Activated CD8-positive, alpha-beta memory T cell treated with anti-CD3 and anti-CD28 coated beads for 1 hour (primary cell): ENCODE data around the gene ARPC4.
"Not testable (repeated sequence)": the region's sequence is repeated elsewhere in the genome, so short reads cannot be mapped to it uniquely, and the experiment has no call there.

Source experiments
- DNase-seq, 2 donors: peaks; one replicate each; pipeline ENCODE4 v3.0.0-alpha.2; 2020; ENCODE audit warnings: low read depth in 1 of 2; ENCODE audit errors: extremely low read depth in 1 of 2

The ARPC4 gene

DNA sequence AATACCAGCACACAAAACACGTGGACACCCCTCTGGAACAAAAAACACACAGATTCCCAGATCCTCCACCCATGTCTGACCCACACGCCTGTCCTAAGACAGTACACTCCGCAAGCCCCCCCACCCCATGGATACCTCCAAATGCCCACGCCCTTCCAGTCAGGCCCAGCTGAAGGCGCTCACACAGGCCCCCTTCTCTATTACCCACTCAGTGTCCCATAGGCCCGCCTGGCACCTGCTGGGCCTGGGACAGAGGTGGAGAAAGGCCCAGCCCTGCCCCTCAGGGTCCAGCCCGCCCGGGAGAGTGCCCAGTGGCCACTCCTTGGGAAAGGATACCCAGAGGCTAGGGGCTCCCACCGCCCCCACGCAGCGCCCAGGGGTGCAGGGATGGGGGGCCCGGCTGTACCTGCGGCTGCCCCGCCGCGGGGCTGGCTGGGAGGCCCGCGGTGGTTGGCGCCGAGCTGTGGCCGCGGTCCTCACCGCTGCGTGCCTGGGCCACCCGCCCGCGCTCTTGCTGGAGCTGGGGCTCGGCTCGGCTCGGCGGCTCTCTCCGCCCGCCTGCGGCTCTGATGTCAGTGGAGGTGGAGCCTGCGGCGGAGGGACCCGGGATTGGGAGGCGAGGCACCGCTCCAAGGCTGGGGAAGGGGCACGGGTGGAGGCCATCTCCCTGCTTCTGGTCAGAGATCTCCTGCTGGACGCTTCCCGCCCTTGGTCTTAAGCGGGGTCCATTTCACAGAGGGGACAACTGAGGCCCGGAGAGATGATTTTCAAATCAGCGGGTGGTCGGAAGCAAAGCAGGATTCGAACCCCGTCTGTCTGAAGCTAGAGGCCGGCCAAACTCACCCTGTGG, 23.2 kb upstream of the ARPC4 start, which contains the start of gene CAMK1:
CAMK1 (minus strand) TSS at position 522 of the 850 bp plus-strand sequence. CDS start 2,198 bp downstream, outside the sequence.
- DNase-seq = peak in 1 of 2 donors; percentile 37

GRCh38 chr3:9770276-9770812, 22.5 kb upstream of the ARPC4 start:
- DNase-seq = no peak

- DNase-seq = not testable (repeated sequence)
Observed at GRCh38 chr3:9771007-9771406, 21.9 kb upstream of the ARPC4 start.

DNA sequence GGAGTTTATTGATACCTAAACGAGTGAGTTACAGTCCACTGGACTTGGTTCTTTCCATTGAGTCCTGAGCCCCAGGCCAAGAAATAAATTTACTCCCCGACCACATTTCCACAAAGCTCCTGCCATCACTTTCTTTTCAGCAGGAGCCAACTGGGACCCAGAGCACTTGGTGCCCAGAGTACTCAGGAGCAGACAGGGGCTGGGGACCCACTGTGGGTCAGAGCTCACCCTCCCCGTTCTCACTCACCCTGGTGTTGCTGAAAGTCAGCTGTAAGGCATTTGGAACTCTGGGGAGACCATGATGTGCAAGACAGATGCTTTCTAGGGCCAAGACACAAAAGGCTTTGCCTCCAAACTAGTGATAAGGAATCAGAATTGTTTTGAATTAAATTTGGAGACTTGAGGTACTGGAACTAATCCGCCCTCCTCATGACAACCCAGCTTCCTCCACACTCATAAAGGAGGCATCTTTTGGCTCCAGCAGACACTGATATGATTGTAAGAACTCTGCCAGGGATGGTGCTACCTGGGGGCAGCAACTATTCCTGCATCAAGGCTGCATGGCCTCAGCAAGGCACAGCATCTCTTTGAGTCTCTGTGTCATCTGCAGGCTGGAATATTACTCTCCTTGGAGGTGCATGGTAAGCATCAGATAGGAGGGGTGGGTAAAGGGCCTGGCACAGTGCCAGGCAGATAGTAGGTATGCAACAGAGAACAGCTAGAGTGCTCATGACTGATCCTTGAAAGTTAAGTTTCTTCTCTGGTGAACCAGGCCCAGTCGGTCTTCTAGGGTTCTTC, 15.8 kb upstream of the ARPC4 start:
- no peak for DNase-seq

DNA sequence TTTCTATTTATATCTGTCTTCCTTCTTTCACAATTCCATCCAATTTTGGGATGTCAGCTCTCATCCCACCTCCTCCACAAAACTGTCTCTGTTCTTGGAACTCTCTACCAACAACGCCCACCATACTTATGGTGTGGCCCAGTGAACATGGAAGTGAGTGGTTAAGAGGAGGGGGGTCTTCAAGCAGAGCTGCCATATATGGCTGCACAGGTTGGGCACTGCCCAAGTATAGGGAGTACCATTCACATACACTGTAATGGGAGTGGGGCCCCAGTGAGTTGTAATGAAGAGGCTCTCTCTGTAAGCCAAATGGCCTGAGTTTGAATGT, 15.2 kb upstream of the ARPC4 start:
- DNase-seq = no peak

DNA sequence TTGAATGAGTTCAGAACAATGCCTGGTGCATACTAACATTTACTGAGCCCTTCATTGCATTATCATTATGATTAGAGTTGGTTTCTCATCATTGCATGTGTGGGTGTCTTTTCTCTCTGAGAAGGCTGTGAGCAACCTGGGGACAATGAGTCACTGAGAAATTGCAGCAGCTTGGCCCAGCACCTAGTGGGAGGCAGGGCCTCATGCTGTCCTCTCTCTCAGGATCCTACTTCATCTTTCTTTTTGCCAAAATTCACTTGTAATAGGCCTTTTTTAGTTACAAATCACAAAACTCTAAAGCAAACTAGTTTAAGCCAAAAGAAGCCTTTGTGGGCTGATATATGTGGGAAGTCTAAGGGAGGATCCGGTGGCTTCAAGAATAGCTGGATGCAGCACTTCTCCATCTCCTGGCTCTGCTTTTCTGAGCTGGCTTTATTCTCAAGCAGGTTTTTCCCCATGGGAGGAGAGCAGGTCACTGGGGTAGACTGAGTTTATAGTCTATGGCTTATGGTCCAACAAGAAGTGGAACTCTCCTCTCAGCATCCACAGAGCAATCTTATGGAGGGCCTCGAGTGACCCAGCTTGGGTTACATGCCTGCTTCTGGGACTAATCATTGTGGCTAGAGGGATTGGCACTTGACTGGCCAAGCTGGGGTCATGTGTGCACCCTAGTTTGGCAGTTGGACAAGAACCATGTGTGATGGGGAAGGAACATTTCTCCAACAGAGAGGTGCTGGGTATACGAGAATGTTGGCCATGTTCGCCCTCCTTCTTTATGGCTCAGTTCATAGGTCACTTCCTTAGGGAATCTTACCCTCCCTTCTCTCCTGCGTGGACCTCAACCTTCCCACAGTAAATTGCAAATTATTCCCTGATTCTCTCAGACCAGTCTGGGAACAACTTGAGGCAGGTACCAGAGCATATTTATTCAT, 14.5 kb upstream of the ARPC4 start:
- DNase-seq = no peak

- DNase-seq = no peak
Observed at GRCh38 chr3:9779075-9779593, 13.7 kb upstream of the ARPC4 start.

- no peak for DNase-seq
Observed at GRCh38 chr3:9779721-9780457, 13.0 kb upstream of the ARPC4 start.

DNA sequence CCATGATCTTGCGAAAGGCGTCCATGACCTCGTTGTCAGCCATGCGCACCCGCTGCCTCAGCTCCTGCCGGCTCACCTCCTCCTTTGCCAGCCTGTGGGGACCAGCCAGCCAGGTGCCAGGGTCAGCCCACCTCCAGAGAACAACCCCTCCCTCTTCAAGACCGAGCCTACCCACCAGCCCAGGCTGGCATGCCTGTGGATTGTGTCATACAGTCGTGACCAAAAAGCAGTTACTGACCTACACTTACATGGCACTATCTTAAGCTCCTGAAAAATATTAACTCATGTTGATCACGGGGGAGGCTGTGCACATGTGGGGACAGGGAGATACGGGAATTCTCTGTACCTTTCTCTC, 12.4 kb upstream of the ARPC4 start:
- no peak for DNase-seq

DNA sequence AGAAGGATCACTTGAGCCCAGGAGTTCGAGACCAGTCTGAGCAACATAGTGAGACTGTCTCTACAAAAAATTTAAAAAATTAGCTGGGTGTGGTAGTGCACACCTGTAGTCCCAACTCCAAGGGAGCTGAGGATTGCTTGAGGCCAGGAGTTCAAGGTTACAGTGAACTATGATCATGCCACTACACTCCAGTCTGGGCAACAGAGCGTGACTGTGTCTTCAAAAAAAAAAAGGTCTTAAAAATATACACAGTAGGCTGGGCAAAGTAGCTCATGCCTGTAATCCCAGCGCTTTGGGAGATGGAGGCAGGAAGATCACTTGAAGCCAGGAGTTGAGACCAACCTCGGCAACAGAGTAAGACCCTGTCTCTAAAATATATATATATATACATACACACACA, 12.0 kb upstream of the ARPC4 start:
- DNase-seq = no peak

DNA sequence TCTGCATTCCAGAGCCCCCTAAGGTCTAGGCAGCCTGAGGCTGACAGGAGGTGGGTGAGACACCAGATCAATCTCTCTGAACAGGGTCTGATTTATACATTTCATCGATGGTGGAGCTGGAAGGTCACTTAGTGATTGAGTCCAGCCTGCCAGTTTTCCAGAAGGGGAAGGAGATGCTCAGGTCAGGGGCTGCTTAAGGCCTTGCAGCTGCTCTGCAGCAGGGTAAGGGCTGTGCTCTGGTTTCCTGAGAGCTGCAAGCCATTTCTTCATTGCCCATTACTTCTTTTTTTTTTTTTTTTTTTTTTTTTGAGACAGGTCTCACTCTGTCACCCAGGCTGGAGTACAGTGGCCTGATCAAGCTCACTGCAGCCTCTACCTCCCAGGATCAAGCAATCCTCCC, 11.3 kb upstream of the ARPC4 start:
- DNase-seq = no peak

DNA sequence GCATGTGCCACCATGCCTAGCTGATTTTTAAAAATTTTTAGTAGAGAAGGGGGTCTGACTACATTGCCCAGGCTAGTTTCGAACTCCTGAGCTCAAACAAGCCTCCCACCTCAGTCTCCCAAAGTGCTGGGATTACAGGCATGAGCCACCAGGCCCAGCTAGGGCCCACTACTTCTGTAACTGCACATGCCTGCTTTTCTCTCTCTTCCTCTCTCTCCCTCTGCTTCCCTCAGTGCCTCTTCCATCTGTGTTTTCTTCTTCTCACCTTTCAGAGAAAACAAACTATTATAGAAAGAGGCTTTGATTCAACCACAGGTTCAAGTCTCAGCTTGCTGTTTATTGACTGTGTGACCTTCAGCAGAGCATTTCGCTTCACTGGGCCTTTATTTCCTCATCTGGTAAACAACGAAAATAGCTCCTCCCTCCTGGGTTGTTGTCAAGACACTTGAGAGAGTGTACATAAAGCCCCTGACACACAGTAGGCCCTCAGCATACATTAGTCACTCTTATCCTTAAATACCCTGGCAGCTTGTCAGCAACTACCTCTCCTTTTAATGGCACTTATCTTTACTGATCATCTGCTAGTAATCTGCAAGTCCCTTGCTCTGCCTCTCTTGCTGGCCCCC, 10.8 kb upstream of the ARPC4 start:
- DNase-seq = no peak

GRCh38 chr3:9782770-9783169, 10.1 kb upstream of the ARPC4 start:
- no peak for DNase-seq

GRCh38 chr3:9783954-9784353, 8.9 kb upstream of the ARPC4 start:
- no peak for DNase-seq

DNA sequence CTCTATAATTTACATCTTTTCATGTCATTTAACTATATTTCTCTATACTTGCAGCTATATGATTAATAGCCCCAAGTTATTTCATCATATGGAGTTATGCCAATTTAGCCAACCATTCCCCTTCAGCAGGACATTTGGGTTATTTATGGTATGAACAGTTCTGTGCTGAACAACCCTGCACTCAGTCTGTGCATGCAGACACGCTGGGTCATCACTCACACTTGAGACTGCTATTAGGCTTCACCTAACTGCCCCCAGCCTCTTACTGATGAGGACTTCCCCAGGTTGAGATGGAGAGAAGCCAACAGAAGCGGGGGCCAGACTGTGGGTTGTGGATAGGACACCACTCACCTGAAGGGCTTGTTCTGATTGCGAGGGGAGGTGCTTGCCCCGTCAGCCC, 7.9 kb upstream of the ARPC4 start:
- no peak for DNase-seq

- no peak for DNase-seq
Observed at GRCh38 chr3:9785602-9786001, 7.3 kb upstream of the ARPC4 start.

- no peak for DNase-seq
Observed at GRCh38 chr3:9786209-9786739, 6.6 kb upstream of the ARPC4 start.

- DNase-seq = no peak
Observed at GRCh38 chr3:9786825-9787669, 5.8 kb upstream of the ARPC4 start.
